ENCODE results near the gene MMP15. TPM values are rescaled to one million over a fixed set of nuclear protein-coding genes. Genes with fewer than 3 reads are reported as not detected.

Gene MMP15
- total and polyA plus RNA-seq, 2 donors (not counting 3 experiments of a cell fraction or from before 2014, with no cell fraction given): 12.6 to 16.0 TPM

DNA sequence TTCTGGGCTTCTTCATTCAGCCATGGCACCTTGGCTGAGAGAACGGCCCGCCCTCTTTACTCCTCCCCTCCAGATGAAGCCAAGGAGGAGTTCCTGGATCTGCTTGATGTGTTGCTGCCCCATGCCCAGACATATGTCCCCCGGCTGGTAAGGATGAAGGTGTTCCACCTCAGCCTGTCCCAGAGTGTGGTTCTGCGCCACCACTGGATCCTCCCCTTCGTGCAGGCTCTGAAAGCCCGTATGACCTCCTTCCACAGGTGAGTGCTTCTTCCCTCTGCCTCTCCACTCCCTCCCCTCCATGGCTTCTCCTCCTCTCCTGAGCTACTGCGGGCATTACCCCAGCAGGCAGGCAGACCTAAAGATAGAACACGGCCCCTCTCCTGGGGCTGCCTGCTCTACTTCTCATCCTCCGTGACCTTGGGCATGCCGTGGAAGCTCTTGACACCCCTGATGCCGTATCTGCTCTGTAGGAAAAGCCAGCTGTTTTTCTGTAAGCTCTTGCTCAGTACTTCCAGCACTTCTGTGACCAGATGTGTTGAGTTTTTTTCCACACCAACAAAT, 15.6 kb upstream of the MMP15 start:
- DNase-seq (ENCODE audit: low read depth, low spot score): no peak
- Histone ChIP-seq H3K9me3 (replicated peaks; ENCODE audit: control insufficient read depth, insufficient read depth, low read length) (no peaks in the 10 kb centered on the region), H3K4me3 (replicated peaks in 1 of 3; ENCODE audit: insufficient read depth in 1 of 3, low read depth in 1 of 3, low read length in 3 of 3) (no peak overlapping the region), H3K79me2 (ENCODE audit: control insufficient read depth, insufficient read depth, low read length) (no peaks in the 10 kb centered on the region), H2AFZ (ENCODE audit: low read depth, low read length) (no peak overlapping the region), H3K27ac (ENCODE audit: insufficient read depth, low read depth, low read length) (no peak overlapping the region), H3K4me2 (ENCODE audit: insufficient read depth, low read length) (no peak overlapping the region), H4K20me1 (replicated peaks; ENCODE audit: control insufficient read depth, extremely low read depth, insufficient read depth, low read length) (no peaks in the 10 kb centered on the region), H3K4me1 (ENCODE audit: control insufficient read depth, extremely low read depth, insufficient read depth, low read length) (peaks cover 3% of the 10 kb centered on the region), H3K9ac (replicated peaks; ENCODE audit: extremely low read depth, insufficient read depth, low read length) (no peak overlapping the region), H3K27me3 (ENCODE audit: control insufficient read depth in 2 of 2, insufficient read depth in 2 of 2, low read length in 2 of 2) (no peaks in the 10 kb centered on the region), H3K36me3 (ENCODE audit: control insufficient read depth in 2 of 2, extremely low read depth in 1 of 2, insufficient read depth in 2 of 2, low read length in 2 of 2) (peaks cover 8 to 20% of the 10 kb centered on the region in 2 experiments), H3K9me1 (replicated peaks; ENCODE audit: control insufficient read depth, extremely low read depth, insufficient read depth, low read length) (no peaks in the 10 kb centered on the region)
- no TSS peak for BruUV-seq (replicated peaks)
- no peak for FAIRE-seq
- intact Hi-C loops (cut with micrococcal nuclease) (no loop called here), dilution Hi-C loops (cut with MboI; ENCODE audit: extremely low pct_ligation_motif_present, low sequenced_read_pairs) (no loop called here)
- ChIA-PET CTCF (interaction anchor here (1.1 to 1.6 kb wide), 6 partner anchors 9 to 287 kb away, joined by 3 to 4 read pairs (median 3); no protein-coding TSS in a partner anchor), POLR2A (no interaction called here)
- TF ChIP-seq POLR2AphosphoS5 (IDR thresholded peaks at IDR 0.05; ENCODE audit: insufficient read depth, low read depth, low read length) (no peak), JUN (IDR thresholded peaks at IDR 0.05; ENCODE audit: borderline replicate concordance, insufficient read depth, insufficient read length, low read depth) (no peak), MAX (IDR thresholded peaks at IDR 0.05; ENCODE audit: insufficient read depth, insufficient read length) (no peak), EZH2 (IDR thresholded peaks at IDR 0.05; ENCODE audit: borderline replicate concordance, low read depth, low read length, severe bottlenecking) (no peak), POLR2A (IDR thresholded peaks at IDR 0.05; ENCODE audit: low read depth, low read length) (no peak), MYC (IDR thresholded peaks at IDR 0.05; ENCODE audit: low read depth, low read length) (no peak), GATA2 (IDR thresholded peaks at IDR 0.05; ENCODE audit: insufficient read depth, insufficient read length, low read depth, low read length) (no peak), FOS (IDR thresholded peaks at IDR 0.05; ENCODE audit: borderline replicate concordance, insufficient read depth, low read length) (no peak)
- TF ChIP-seq, protein P1, sequence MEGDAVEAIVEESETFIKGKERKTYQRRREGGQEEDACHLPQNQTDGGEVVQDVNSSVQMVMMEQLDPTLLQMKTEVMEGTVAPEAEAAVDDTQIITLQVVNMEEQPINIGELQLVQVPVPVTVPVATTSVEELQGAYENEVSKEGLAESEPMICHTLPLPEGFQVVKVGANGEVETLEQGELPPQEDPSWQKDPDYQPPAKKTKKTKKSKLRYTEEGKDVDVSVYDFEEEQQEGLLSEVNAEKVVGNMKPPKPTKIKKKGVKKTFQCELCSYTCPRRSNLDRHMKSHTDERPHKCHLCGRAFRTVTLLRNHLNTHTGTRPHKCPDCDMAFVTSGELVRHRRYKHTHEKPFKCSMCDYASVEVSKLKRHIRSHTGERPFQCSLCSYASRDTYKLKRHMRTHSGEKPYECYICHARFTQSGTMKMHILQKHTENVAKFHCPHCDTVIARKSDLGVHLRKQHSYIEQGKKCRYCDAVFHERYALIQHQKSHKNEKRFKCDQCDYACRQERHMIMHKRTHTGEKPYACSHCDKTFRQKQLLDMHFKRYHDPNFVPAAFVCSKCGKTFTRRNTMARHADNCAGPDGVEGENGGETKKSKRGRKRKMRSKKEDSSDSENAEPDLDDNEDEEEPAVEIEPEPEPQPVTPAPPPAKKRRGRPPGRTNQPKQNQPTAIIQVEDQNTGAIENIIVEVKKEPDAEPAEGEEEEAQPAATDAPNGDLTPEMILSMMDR (IDR thresholded peaks at IDR 0.05; ENCODE audit: extremely low read depth in 1 of 2, insufficient read depth in 1 of 2, low read depth in 1 of 2, low read length in 2 of 2): no peak

Data from endothelial cell of umbilical vein (primary cell).